Stimulated activated CD4-positive, alpha-beta T cell treated with anti-CD3 and anti-CD28 coated beads, TNF-alpha, amount 100 ng/mL, for 48 hours (primary cell): ENCODE results near the gene RCE1.

Experiments
- DNase-seq, 3 donors: peaks; one replicate each; pipeline ENCODE4 v3.0.0-alpha.2; 2020; ENCODE audit warnings: low read depth in 3 of 3

RCE1 gene

GRCh38 chr11:66844496-66845142, 1.4 kb downstream of the RCE1 start:
- DNase-seq: no peak

GRCh38 chr11:66845143-66845875, 2.1 kb downstream of the RCE1 start:
- DNase-seq: no peak

GRCh38 chr11:66845876-66846212, 2.6 kb downstream of the RCE1 start:
- no peak for DNase-seq

- DNase-seq: no peak
These were observed 3.4 kb downstream of the RCE1 start for GRCh38 chr11:66846671-66847091.

- no peak for DNase-seq
These were observed 4.4 kb downstream of the RCE1 start for GRCh38 chr11:66847461-66848232.

GRCh38 chr11:66848671-66849500, 5.6 kb downstream of the RCE1 start:
- DNase-seq: no peak

- DNase-seq: no peak
These were observed 6.4 kb downstream of the RCE1 start for GRCh38 chr11:66849501-66850234.

- DNase-seq: no peak
These were observed 7.0 kb downstream of the RCE1 start for GRCh38 chr11:66850235-66850587.

- DNase-seq: no peak
These were observed 7.5 kb downstream of the RCE1 start for GRCh38 chr11:66850588-66851238.

- no peak for DNase-seq
These were observed 8.0 kb downstream of the RCE1 start for GRCh38 chr11:66851239-66851596.

- no peak for DNase-seq
These were observed 8.6 kb downstream of the RCE1 start for GRCh38 chr11:66851698-66852465.

GRCh38 chr11:66852466-66853241, 9.4 kb downstream of the RCE1 start:
- DNase-seq: no peak

- DNase-seq: no peak
These were observed 10.3 kb downstream of the RCE1 start for GRCh38 chr11:66853242-66854229.

GRCh38 chr11:66854231-66854661, 11.0 kb downstream of the RCE1 start:
- no peak for DNase-seq

GRCh38 chr11:66854729-66855211, 11.5 kb downstream of the RCE1 start:
- DNase-seq: no peak

- peak; percentile 76 to 82 (median 77) for DNase-seq
These were observed 12.6 kb downstream of the RCE1 start for GRCh38 chr11:66855574-66856495.
